HCT116 (cell line): ENCODE measurements around the gene MAPK6. TPM values are rescaled to one million over a fixed set of nuclear protein-coding genes. Genes with fewer than 3 reads are reported as not detected.

Experiments used
- ATAC-seq: fragments of 200-7000 bp; cut with Tn5 transposase; 2 replicates; pipeline ENCODE4 v1.9.1; 2020; ENCODE audit warnings: mild to moderate bottlenecking, moderate library complexity
- BruUV-seq: library from RNA; stranded (reverse); fragments of 400-500 nt; replicated peaks from 2 replicates; lab custom pipeline; 2021; lab: Mats Ljungman, UMichigan
- CTCF ChIA-PET: fragments of 300-600 bp; sonication (Branson Sonifier 250); formaldehyde crosslinking; loops from one replicate; lab custom pipeline; 2021; ENCODE audit warnings: antibody characterized with exemption; lab: Charles Lee
- POLR2A ChIA-PET: fragments of 300-600, 350-600 bp; sonication (Branson Sonifier 250); formaldehyde crosslinking; loops from one replicate; lab custom pipeline; 2021; ENCODE audit warnings: antibody characterized with exemption; lab: Charles Lee
- RAD21 ChIA-PET, 2 experiments: fragments of 300-600 bp; sonication (Branson Sonifier 250); formaldehyde crosslinking; loops; one replicate each; lab custom pipeline; 2023; ENCODE audit warnings: low total read pairs in 2 of 2; ENCODE audit not compliant: uncharacterized antibody in 2 of 2, unreplicated experiment in 2 of 2, low non-redundant PET in 1 of 2; lab: Charles Lee
- DNase-seq: peaks from one replicate; pipeline ENCODE4 v3.0.0-alpha.2; 2010; ENCODE audit warnings: low read depth, low spot score
- H2AFZ ChIP-seq: fragments of 200-600 bp; shearing (Covaris generic), sonication (generic); 2 replicates; pipeline ENCODE4 v1.6.1; 2017; ENCODE audit warnings: low read depth, mixed run types, mixed read lengths, antibody characterized with exemption, low read length; ENCODE audit not compliant: poor library complexity, severe bottlenecking
- H3K27ac ChIP-seq: 2 replicates; pipeline ENCODE4 v1.5.1; 2012; ENCODE audit warnings: low read depth, low read length
- H3K27me3 ChIP-seq: fragments of 200-600 bp; sonication (generic); 2 replicates; pipeline ENCODE4 v1.6.1; 2016; ENCODE audit warnings: mixed run types, low read length, mixed read lengths; ENCODE audit not compliant: insufficient read depth
- H3K36me3 ChIP-seq, 2 experiments: fragments of 200-500 bp in 1 of 2; fragments of 200-600 bp in 1 of 2; sonication (Bioruptor generic) in 1 of 2; sonication (generic) in 1 of 2; 2 replicates each; pipeline versions ENCODE4 v1.5.1 to v1.6.1; 2014 to 2016; ENCODE audit warnings: low read length in 2 of 2, inconsistent platforms in 1 of 2, mixed read lengths in 1 of 2, mixed run types in 1 of 2; ENCODE audit not compliant: insufficient read depth in 2 of 2, control insufficient read depth in 1 of 2
- H3K4me1 ChIP-seq, 2 experiments: fragments of 200-600 bp in 1 of 2; sonication (generic) in 1 of 2; 2 replicates each; pipeline versions ENCODE4 v1.5.1 to v1.6.1; 2012 to 2017; ENCODE audit warnings: low read length in 2 of 2, inconsistent platforms in 1 of 2, mild to moderate bottlenecking in 1 of 2, mixed read lengths in 1 of 2, mixed run types in 1 of 2, moderate library complexity in 1 of 2; ENCODE audit not compliant: insufficient read depth in 2 of 2, control insufficient read depth in 1 of 2
- H3K4me2 ChIP-seq: fragments of 200-600 bp; sonication (generic); 2 replicates; pipeline ENCODE4 v1.6.1; 2017; ENCODE audit warnings: mixed run types, low read length, mixed read lengths
- H3K4me3 ChIP-seq, 2 experiments: fragments of 200-600 bp in 1 of 2; sonication (generic) in 1 of 2; replicated peaks in 1 of 2; 2 replicates each; pipeline ENCODE4 v1.5.1; 2011 to 2016; ENCODE audit warnings: low read length in 2 of 2, control low read depth in 1 of 2, low read depth in 1 of 2, mild to moderate bottlenecking in 1 of 2, mixed read lengths in 1 of 2, mixed run types in 1 of 2
- H3K79me2 ChIP-seq: fragments of 200-600 bp; sonication (generic); 2 replicates; pipeline ENCODE4 v1.6.1; 2017; ENCODE audit warnings: mild to moderate bottlenecking, mixed run types, low read length, moderate library complexity, mixed read lengths; ENCODE audit not compliant: insufficient read depth
- H3K9ac ChIP-seq: fragments of 200-600 bp; sonication (generic); 2 replicates; pipeline ENCODE4 v1.6.1; 2016; ENCODE audit warnings: low read length, mixed read lengths
- H3K9me2 ChIP-seq: fragments of 200-600 bp; sonication (generic), shearing (Covaris generic); 2 replicates; pipeline ENCODE4 v1.6.1; 2017; ENCODE audit warnings: mixed run types, mild to moderate bottlenecking, moderate library complexity; ENCODE audit not compliant: insufficient read depth
- H3K9me3 ChIP-seq, 2 experiments: fragments of 200-500 bp in 1 of 2; fragments of 200-600 bp in 1 of 2; sonication (Bioruptor generic) in 1 of 2; sonication (generic) in 1 of 2; 2 replicates each; pipeline ENCODE4 v1.6.1; 2014 to 2017; ENCODE audit warnings: low read length in 2 of 2, mixed read lengths in 2 of 2, inconsistent platforms in 1 of 2, low read depth in 1 of 2, mild to moderate bottlenecking in 1 of 2, mixed run types in 1 of 2, moderate library complexity in 1 of 2; ENCODE audit not compliant: control insufficient read depth in 1 of 2, insufficient read depth in 1 of 2
- H4K20me1 ChIP-seq: fragments of 200-600 bp; sonication (generic), shearing (Covaris generic); 2 replicates; pipeline ENCODE4 v1.6.1; 2017; ENCODE audit warnings: mixed run types, mild to moderate bottlenecking, moderate library complexity; ENCODE audit not compliant: insufficient read depth
- CBX3 ChIP-seq: IDR thresholded peaks from 2 replicates; pipeline ENCODE4 v1.6.1; 2012; ENCODE audit warnings: low read depth
- CEBPB ChIP-seq: IDR thresholded peaks from 2 replicates; pipeline ENCODE4 v1.6.1; 2012; ENCODE audit warnings: low read depth
- ELF1 ChIP-seq: IDR thresholded peaks from 2 replicates; pipeline ENCODE4 v1.6.1; 2012; ENCODE audit warnings: low read depth, borderline replicate concordance
- FOSL1 ChIP-seq: IDR thresholded peaks from 2 replicates; pipeline ENCODE4 v1.6.1; 2012; ENCODE audit warnings: low read depth
- JUND ChIP-seq: IDR thresholded peaks from 2 replicates; pipeline ENCODE4 v1.6.1; 2012
- REST ChIP-seq: IDR thresholded peaks from 2 replicates; pipeline ENCODE4 v1.6.1; 2012; ENCODE audit warnings: low read depth
- SP1 ChIP-seq: IDR thresholded peaks from 2 replicates; pipeline ENCODE4 v1.6.1; 2012; ENCODE audit warnings: low read depth
- YY1 ChIP-seq: IDR thresholded peaks from 2 replicates; pipeline ENCODE4 v1.6.1; 2011; ENCODE audit warnings: low read length, low read depth, moderate library complexity, mild to moderate bottlenecking; ENCODE audit not compliant: insufficient replicate concordance; ENCODE audit errors: extremely low read depth
- intact Hi-C: fragments of 100-400 bp; cut with micrococcal nuclease; formaldehyde crosslinking; loops from 2 replicates; pipeline ENCODE4 v1.10.0; 2022
- total RNA-seq: library from RNA; stranded (reverse); gene quantifications from one replicate; pipeline ENCODE4 v1.2.1, GENCODE V29; 2021; ENCODE audit not compliant: unreplicated experiment
- TF ChIP-seq, protein P1 (sequence below): IDR thresholded peaks from 2 replicates; pipeline ENCODE4 v1.6.1; 2011; ENCODE audit warnings: mild to moderate bottlenecking, low read length, moderate library complexity; ENCODE audit not compliant: insufficient replicate concordance; ENCODE audit errors: extremely low read depth

MAPK6 gene
- total RNA-seq, 1 experiment from 2014 or later, result 57.4 TPM

GRCh38 chr15:52071570-52071969 lies 52.6 kb downstream of the MAPK6 start (continued):
- no peak for TF ChIP-seq ELF1
- TF ChIP-seq, all 23 proteins: peak for 0

- peak; percentile 63 for TF ChIP-seq JUND
- no peak for TF ChIP-seq REST
- TF ChIP-seq SP1, result peak; percentile 40; the same call in 1 of the 2 replicates
- TF ChIP-seq, protein P1, sequence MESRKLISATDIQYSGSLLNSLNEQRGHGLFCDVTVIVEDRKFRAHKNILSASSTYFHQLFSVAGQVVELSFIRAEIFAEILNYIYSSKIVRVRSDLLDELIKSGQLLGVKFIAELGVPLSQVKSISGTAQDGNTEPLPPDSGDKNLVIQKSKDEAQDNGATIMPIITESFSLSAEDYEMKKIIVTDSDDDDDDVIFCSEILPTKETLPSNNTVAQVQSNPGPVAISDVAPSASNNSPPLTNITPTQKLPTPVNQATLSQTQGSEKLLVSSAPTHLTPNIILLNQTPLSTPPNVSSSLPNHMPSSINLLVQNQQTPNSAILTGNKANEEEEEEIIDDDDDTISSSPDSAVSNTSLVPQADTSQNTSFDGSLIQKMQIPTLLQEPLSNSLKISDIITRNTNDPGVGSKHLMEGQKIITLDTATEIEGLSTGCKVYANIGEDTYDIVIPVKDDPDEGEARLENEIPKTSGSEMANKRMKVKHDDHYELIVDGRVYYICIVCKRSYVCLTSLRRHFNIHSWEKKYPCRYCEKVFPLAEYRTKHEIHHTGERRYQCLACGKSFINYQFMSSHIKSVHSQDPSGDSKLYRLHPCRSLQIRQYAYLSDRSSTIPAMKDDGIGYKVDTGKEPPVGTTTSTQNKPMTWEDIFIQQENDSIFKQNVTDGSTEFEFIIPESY, result no peak
- no peak for TF ChIP-seq CEBPB
- peak; percentile 83 for TF ChIP-seq FOSL1
- 0 out of 2 replicates have a peak, but pooled peaks have one; percentile 9 for TF ChIP-seq CBX3
- TF ChIP-seq YY1, result peak; percentile 42
- Histone ChIP-seq H4K20me1 (no peaks in the 10 kb centered on the region), H3K9ac (peak overlapping the region; percentile 19; the same call in 1 of the 2 replicates), H3K9me2 (no peaks in the 10 kb centered on the region), H3K4me3 (no peak overlapping the region), H3K79me2 (no peaks in the 10 kb centered on the region), H3K27ac (no peak overlapping the region), H3K36me3 (no peaks in the 10 kb centered on the region), H3K27me3 (no peaks in the 10 kb centered on the region), H3K4me2 (peak overlapping the region; percentile 46), H3K4me1 (peaks cover 0 to 13% of the 10 kb centered on the region in 2 experiments; a peak in 3 of 4 replicates), H2AFZ (peak overlapping the region; percentile 10), H3K9me3 (no peaks in the 10 kb centered on the region)
- ChIA-PET CTCF (interaction anchor here (1.5 to 1.8 kb wide), 2 partner anchors 8 to 96 kb away, joined by 6 to 7 read pairs; no protein-coding TSS in a partner anchor), RAD21 (no interaction called here), POLR2A (no interaction called here)
- BruUV-seq, result no TSS peak
- intact Hi-C loops, result loop anchor here (5.0 to 10.0 kb wide), 2 partner anchors 295 to 422 kb away; no protein-coding TSS in a partner anchor
- DNase-seq (peak; percentile 37), ATAC-seq (peak; percentile 67)
These were observed 58.1 kb downstream of the MAPK6 start for GRCh38 chr15:52076889-52077781.
